GM21737 (cell line): ENCODE data around the gene PLXNA2.

Source experiments
- ATAC-seq: cut with Tn5 transposase; IDR thresholded peaks from one replicate; pipeline ENCODE4 v1.9.1; 2021; ENCODE audit warnings: mild to moderate bottlenecking, moderate library complexity; ENCODE audit not compliant: unreplicated experiment

Gene PLXNA2

DNA sequence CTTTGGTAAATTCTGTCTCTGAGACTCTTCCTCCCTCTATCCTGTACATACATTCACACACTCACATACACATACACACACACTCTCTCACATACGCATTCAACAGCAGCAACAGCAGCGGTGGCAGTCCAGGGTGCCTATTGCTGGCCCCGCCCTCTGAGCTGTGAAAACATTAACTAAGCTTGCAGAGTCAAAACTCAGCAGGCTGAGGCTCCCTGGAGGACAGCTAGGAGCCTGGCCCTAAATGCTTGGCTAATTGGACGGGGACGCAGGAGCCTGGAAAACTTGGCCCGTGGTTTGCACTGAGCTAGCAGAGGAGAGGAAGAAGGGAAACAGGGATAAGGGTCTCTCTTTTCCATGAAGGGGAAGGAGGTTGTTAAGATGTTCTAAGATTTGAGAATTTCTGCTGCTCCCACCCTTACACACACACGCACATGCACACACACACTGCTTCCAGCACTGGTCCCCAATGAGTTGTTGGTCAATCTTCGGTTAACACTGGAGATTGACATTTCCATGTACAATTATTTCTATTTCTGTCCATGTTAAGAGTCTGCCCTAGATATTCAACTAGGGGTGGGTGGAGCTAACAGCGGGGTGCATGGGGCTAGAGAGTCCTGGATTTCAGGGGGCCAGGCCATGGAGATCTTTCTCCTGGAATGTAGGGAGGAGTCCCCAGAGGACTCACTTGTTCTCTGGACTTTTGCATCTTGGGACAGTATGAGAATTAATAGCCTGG, 94.2 kb downstream of the PLXNA2 start:
- ATAC-seq = no peak

- ATAC-seq = no peak
Measured at GRCh38 chr1:208149213-208149612, 95.0 kb downstream of the PLXNA2 start.

- no peak for ATAC-seq
Measured at GRCh38 chr1:208148380-208148779, 95.8 kb downstream of the PLXNA2 start.

- ATAC-seq = no peak
Measured at GRCh38 chr1:208146650-208147049, 97.5 kb downstream of the PLXNA2 start.

- no peak for ATAC-seq
Measured at GRCh38 chr1:208145167-208145566, 99.0 kb downstream of the PLXNA2 start.

- no peak for ATAC-seq
Measured at GRCh38 chr1:208142590-208143382, 101.4 kb downstream of the PLXNA2 start.

- no peak for ATAC-seq
Measured at GRCh38 chr1:208141610-208142192, 102.5 kb downstream of the PLXNA2 start.

DNA sequence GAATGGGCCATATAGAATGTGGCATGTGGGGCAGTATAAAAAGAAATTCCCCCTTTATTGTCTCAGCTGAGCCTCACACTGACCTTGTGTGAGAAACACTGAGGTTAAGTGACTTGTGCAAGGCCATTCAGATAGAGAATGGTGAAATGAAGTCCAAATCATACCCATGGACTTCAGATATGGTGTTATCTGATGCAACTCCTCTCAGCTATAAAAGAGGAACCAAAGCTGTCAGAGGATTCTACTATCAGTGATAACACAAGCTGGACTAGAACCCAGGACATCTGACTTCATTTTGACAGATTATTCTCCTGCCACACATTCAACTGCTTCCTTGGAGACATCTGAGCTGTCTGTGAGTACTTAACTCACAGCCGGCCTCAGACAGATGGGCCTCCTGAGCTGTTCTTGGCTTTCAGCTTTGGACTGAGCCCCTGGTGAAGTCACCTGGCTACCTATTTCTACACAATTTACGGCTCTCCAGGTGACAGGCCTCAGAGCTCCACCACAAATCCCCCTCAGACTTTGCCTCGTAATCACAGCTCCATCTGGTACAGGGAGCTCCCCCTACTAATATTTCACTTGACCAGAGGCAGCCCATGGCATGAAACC, 104.6 kb downstream of the PLXNA2 start:
- ATAC-seq = no peak

DNA sequence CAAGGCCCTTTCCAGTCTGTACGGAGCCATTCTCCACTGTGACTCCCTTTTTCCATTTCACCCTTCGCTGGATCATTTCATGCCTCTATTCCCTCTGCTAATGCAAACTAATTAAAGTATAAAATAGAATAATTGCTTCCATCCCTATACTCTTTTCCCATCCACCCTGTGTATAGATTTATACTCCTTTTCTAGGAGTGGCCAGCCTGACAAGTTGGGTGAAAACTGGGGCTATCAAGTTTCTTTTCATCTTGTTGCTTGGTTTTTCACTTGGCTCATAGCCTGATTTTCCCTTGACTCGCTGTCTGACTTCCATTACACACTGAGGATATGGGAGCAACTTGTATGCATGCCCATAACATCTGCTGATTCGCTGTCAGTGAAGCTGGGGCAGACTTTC, 107.0 kb downstream of the PLXNA2 start:
- no peak for ATAC-seq

GRCh38 chr1:208136459-208137182, 107.6 kb downstream of the PLXNA2 start:
- no peak for ATAC-seq

GRCh38 chr1:208135354-208135753, 108.8 kb downstream of the PLXNA2 start:
- no peak for ATAC-seq

GRCh38 chr1:208134491-208134890, 109.7 kb downstream of the PLXNA2 start:
- ATAC-seq = no peak

- no peak for ATAC-seq
Measured at GRCh38 chr1:208133355-208133754, 110.8 kb downstream of the PLXNA2 start.

DNA sequence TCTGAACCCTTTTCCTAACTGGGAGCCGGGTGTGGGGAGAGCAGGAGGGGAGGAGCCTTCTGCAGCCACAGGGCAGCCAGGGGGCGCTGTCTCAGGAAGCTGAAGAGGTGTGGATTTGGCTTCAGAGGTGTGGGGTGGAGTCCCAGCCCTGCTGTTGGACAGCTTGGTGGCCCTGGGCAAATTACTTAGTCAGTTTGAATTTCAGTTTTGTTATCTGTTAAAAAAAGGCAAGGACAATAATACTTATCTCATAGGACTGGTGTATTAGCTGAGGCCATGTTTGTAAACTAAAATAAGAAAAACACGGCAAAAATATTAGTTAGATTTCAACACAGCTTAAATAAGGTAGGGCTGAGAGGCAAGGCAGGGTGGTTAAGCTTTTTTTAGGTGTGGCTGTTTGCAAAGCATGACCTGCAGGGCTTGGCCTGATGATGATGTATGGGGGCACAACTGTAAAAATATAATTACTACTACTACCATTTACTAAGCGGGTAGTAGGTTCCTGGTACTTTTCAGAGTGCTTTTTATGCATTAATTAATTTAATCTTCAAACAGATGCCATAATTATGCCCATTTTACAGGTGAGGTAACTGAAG, 111.8 kb downstream of the PLXNA2 start:
- no peak for ATAC-seq

DNA sequence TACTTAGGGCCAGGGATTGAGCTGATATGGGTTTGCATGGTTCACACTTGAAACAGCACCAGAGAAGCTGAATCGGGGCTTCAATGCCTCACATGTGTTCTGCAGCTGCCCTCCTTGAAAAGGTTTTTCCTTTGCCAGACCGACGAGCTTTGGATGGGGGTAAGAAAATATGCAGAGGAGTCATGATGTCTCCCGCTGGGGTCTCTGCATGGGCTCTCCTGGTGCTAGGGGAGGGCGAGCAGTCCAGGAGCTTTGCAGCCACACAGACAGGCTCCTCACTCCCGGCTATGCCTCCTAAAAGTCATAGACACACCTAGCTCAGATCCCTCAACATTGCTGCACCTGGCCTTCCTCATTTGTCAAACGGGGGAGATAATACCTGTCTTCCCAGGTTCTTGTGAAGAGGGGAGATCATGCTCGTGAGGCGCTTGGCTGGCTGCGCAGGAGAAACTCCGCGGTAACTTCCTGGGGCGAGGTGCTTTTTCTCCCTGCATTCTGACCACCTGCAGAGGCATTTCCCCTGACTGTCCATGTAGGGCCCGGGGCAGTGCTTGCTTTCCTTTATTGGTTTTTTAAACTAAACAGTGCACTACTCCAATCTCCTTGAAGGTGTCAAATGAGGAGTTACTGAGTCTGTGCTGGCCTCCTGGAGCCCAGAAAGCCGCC, 112.4 kb downstream of the PLXNA2 start:
- ATAC-seq = no peak

GRCh38 chr1:208129487-208129886, 114.7 kb downstream of the PLXNA2 start:
- no peak for ATAC-seq

DNA sequence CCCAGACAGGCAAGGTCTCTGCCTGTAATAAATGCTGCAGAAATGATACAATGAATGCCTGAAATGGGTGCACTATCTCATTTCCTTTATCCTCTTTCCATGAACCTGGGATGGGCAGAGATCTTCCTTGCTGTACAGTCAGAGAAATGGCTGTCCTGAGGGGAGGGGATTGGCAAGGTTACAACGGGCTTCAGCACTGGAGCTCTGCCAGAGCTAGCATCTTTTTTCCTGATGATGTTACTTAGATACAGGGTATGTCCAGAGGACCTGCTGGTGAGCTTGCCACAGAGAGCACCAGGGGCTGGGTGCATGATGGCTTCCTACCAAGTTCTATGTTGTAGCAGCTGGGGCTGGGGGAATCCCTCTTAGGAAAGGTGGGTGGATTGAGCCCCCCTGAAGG, 115.1 kb downstream of the PLXNA2 start:
- no peak for ATAC-seq

DNA sequence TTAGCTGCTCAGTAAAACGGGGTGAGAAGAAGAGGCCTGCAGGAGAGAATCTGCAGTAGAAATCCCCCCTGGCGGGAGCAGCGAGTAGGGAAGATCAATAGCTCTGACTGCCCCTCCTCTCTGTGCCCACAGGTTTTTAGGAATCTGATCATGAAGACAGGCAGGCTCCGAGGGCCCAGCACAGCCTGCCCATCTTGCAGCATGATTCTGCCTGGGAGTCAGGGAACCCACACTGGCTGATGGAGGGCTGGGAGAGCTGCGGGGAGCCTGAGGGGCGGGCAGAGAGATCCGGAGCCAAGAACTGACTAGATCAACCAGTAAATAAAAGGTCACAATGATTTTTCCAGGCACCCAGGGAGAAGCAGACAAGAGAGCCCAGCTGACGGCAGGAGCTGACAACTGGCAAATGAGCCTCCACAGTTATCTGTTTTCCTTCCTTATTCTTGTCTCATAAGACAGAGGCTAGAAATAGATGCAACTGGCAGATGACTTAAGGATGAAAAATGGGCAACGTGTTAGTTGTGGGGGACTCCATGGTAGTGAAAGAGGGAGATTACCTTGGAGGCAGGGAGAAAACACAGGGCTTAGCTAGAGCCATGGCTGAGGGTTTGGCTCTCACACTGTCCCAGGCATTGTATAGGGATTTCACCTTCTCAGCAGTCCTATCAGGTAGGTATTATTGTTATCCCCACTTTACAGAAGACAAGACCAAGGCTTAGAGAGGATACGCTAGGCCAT, 116.2 kb downstream of the PLXNA2 start:
- no peak for ATAC-seq

GRCh38 chr1:208127284-208127683, 116.9 kb downstream of the PLXNA2 start:
- ATAC-seq = no peak
